Mucosa of stomach (tissue), 1 donor: ENCODE data around the gene CENPP.

Experiments used
- H3K27me3 ChIP-seq: one replicate; pipeline ENCODE4 v1.7.0; 2013; ENCODE audit warnings: mild to moderate bottlenecking, low read length; ENCODE audit not compliant: control insufficient read depth, insufficient read depth
- H3K36me3 ChIP-seq: one replicate; pipeline ENCODE4 v1.7.0; 2013; ENCODE audit warnings: low read length; ENCODE audit not compliant: control insufficient read depth, insufficient read depth
- H3K4me1 ChIP-seq: one replicate; pipeline ENCODE4 v1.7.0; 2013; ENCODE audit warnings: mild to moderate bottlenecking, low read length; ENCODE audit not compliant: control insufficient read depth, insufficient read depth
- H3K4me3 ChIP-seq: one replicate; pipeline ENCODE4 v1.7.0; 2013; ENCODE audit warnings: low read length
- H3K9ac ChIP-seq: one replicate; pipeline ENCODE4 v1.7.0; 2013; ENCODE audit warnings: mild to moderate bottlenecking, low read length, moderate library complexity
- H3K9me3 ChIP-seq: one replicate; pipeline ENCODE4 v1.7.0; 2013; ENCODE audit warnings: mild to moderate bottlenecking, low read length, moderate library complexity; ENCODE audit not compliant: control insufficient read depth
- donor health status: Pancreatic carcinoma.

The CENPP gene

DNA sequence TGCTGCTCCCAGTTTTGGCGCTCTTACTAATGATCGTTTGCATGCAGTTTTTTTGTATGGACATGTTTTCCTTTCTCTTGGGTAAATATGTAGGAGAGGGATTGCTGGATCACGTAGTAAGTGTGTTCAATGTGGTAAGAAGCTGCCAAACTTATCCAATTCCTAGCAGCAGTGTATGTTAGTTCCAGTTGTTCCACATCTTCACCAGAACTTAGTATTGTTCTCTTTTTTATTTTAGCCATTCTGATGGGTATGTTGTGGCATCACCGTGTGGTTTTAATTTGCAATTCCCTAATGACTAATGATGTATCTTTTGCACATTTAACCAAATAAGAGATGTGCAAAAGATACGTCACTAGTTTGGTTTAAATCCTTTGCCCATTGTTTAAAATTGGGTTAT lies 278.2 kb downstream of the CENPP start:
- H3K9ac ChIP-seq: no peak overlapping the region
- peaks cover 8% of the 10 kb centered on the region for H3K4me1 ChIP-seq
- no peaks in the 10 kb centered on the region for H3K36me3 ChIP-seq
- H3K4me3 ChIP-seq: no peak overlapping the region
- no peaks in the 10 kb centered on the region for H3K9me3 ChIP-seq
- no peaks in the 10 kb centered on the region for H3K27me3 ChIP-seq

DNA sequence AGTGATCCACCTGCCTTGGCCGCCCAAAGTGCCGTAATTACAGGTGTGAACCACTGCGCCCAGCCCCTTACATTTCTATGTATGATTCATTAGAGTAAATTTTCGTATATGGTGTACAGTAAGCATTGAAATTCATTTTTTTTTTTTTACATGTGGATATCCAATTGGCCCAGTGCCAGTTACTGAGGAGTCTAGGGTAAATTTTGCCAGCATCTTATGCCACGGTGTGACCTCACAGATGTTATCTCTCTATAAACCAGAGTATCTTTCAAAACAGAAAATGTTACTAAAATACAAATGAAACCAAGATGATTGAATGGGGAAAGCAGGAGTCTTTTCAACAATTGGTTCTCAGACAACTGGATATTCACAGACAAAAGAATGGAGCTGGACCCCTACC lies 279.5 kb downstream of the CENPP start:
- Histone ChIP-seq H3K4me1 (peaks cover 12% of the 10 kb centered on the region), H3K36me3 (no peaks in the 10 kb centered on the region), H3K27me3 (no peaks in the 10 kb centered on the region), H3K9ac (no peak overlapping the region), H3K4me3 (no peak overlapping the region), H3K9me3 (no peaks in the 10 kb centered on the region)

DNA sequence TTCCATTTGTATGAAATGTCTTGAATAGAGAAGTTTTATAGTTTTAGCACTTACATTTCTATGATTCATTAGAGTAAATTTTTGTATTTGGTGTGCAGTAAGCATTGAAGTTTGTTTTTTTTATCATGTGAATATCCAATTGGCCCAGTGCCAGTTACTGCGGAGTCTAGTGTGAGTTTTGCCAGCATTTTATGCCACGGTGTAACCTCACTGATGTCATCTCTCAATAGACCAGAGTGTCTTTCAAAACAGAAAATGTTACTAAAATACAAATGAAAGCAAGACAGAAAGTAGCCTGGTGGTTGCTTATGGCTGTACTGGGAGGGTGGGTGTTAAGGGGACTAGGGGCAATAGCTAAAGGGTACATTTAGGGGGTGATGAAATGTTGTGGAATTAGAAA lies 281.3 kb downstream of the CENPP start:
- H3K4me1 ChIP-seq: peaks cover 12% of the 10 kb centered on the region

GRCh38 chr9:92607773-92608172 lies 282.0 kb downstream of the CENPP start:
- Histone ChIP-seq H3K9ac (no peak overlapping the region), H3K4me1 (peaks cover 12% of the 10 kb centered on the region), H3K4me3 (no peak overlapping the region), H3K36me3 (no peaks in the 10 kb centered on the region), H3K27me3 (no peaks in the 10 kb centered on the region), H3K9me3 (no peaks in the 10 kb centered on the region)

More for the DNA sequence above, 281.3 kb downstream of the CENPP start:
- Histone ChIP-seq H3K36me3 (no peaks in the 10 kb centered on the region), H3K27me3 (no peaks in the 10 kb centered on the region), H3K4me3 (no peak overlapping the region), H3K9ac (no peak overlapping the region), H3K9me3 (no peaks in the 10 kb centered on the region)

DNA sequence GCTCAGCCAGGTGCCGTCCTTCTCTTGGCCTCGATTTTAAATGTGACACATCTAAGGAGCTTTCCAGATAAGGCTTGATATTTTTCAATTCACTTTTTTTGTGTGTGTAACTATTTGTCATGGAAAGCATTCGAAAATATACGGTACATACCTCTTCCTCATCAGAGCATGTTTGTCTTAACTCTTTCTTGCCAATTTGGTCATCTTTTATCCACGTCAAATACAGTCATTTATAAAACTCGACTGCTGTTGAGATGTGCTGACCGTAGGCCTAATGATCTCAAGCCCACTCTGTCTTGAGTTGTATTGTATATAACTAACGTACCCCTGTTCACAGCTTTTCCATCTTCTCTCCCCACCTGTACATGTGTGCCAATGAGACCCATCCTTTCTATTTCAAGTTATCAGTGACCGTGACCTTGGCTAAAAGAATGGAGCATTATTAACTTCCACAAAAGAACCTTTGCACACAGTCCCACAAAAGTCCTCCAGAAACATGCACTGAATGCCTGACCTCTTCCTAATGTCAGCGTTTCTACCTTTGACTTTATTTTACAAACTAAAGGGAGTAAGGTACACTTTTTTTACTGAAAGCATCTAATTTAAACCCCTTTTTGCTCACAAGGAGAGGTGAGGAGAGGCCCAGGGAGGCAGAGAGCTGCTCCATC lies 282.6 kb downstream of the CENPP start:
- no peaks in the 10 kb centered on the region for H3K27me3 ChIP-seq
- H3K36me3 ChIP-seq: no peaks in the 10 kb centered on the region
- no peak overlapping the region for H3K9ac ChIP-seq
- H3K4me3 ChIP-seq: no peak overlapping the region
- H3K4me1 ChIP-seq: peaks cover 12% of the 10 kb centered on the region
- H3K9me3 ChIP-seq: no peaks in the 10 kb centered on the region

- H3K36me3 ChIP-seq: no peaks in the 10 kb centered on the region
- H3K4me1 ChIP-seq: peaks cover 12% of the 10 kb centered on the region
- no peaks in the 10 kb centered on the region for H3K9me3 ChIP-seq
- no peak overlapping the region for H3K4me3 ChIP-seq
- H3K9ac ChIP-seq: no peak overlapping the region
- no peaks in the 10 kb centered on the region for H3K27me3 ChIP-seq
Measured at GRCh38 chr9:92608909-92609445, 283.2 kb downstream of the CENPP start.

DNA sequence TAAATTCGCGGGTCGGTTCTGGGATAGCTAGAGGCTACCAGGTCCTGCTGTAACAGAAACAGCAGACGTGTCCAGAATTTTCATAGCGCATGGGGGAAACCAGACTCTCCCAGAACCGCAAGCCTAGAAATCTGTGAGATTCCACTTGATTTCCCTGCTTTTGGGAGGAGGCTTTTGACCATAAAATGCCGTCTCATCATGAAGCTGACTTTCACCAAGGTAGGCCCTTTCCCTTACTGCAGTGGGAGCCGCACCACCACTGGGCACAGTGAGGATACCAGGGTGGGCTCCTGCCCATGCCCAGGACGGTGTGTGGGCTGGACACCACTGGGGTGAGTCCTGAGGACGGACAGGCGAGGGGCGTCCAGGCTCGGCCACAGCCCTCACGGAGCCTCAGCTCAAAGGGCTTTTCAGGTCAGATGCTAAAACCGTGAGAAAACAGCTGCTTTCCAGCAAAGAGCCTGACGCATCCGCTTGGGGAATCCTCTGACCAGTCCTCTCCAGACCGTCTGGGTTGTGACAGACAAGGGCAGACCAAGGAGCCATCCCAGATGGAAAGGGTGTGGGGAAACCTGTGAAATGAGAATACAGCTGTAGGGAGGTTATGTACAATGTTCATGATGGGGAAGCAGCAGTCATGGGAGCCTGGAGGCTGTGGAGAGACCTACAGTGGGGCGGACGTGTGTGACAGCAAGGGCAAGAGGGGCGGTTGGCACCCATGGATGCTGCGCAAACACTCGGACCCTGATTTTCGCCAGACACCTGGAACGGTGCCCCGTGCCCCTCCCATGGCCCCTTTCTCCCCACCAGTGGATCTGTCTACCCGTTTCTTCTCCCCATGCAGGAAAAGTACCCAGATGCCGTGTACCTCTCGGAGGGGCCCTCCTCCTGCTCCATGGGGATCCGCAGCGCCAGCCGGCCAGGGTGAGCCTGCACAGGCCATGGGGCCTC lies 285.0 kb downstream of the CENPP start:
- Histone ChIP-seq H3K36me3 (no peaks in the 10 kb centered on the region), H3K4me3 (no peak overlapping the region)

DNA sequence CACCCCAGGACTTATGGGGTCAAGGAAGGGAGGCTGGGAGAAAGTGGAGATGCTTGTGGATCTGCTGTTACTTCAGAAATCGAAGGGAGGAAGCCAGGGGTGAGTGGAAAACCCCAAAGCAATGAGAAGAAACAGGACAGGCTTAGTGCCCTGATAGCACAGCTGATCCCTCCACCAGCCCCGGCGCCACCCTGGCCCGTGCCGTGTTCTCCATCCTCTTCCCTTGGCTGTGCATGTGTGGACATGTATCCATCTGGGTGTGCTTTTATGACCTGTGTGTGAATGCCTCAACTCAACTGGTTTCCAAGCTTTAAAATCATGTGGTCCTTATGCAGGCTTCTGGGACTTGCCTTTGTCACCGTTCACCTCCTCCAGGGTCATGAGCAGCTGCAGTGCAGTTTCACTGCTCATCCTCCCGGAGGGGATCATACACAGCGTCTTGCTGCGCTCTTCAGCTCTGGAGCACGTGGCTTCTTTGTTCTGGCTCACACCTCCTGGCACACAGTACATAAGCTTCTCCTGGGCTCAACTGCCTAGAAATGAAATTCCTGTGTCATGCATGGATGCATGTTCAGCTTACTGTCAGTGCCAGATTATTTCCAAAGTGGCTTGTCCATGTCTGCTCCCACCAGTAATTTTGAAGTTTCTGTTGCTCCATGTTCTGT lies 286.0 kb downstream of the CENPP start:
- no peaks in the 10 kb centered on the region for H3K9me3 ChIP-seq
- no peaks in the 10 kb centered on the region for H3K27me3 ChIP-seq
- H3K9ac ChIP-seq: no peak overlapping the region
- peaks cover 12% of the 10 kb centered on the region for H3K4me1 ChIP-seq
- H3K4me3 ChIP-seq: no peak overlapping the region
- H3K36me3 ChIP-seq: no peaks in the 10 kb centered on the region

More for the DNA sequence above, 285.0 kb downstream of the CENPP start:
- no peak overlapping the region for H3K9ac ChIP-seq
- no peaks in the 10 kb centered on the region for H3K27me3 ChIP-seq
- H3K4me1 ChIP-seq: peaks cover 12% of the 10 kb centered on the region
- no peaks in the 10 kb centered on the region for H3K9me3 ChIP-seq

DNA sequence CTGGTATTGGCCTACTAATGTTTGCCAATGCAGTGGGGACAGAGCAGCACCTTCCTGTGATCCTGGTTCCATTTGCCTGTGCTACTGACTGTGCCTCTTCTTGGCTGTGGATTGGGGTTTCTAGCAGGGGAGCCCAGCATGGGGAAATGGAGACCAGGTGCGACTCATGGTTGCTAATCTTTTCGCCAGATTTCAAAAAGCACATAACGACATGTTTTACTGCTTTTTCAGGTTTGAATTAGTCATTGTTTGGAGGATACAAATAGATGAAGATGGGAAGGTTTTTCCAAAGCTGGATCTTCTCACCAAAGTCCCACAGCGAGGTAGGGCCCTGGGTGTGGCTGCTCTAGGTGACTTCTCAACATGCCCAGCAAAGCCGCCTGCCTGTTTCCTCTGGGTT lies 286.5 kb downstream of the CENPP start:
- H3K9ac ChIP-seq: no peak overlapping the region
- no peak overlapping the region for H3K4me3 ChIP-seq
- H3K36me3 ChIP-seq: peaks cover 3% of the 10 kb centered on the region
- H3K27me3 ChIP-seq: no peaks in the 10 kb centered on the region
- H3K9me3 ChIP-seq: no peaks in the 10 kb centered on the region
- H3K4me1 ChIP-seq: peaks cover 16% of the 10 kb centered on the region

GRCh38 chr9:92612816-92613215 lies 287.1 kb downstream of the CENPP start:
- H3K9ac ChIP-seq: no peak overlapping the region
- H3K36me3 ChIP-seq: peaks cover 6% of the 10 kb centered on the region
- no peak overlapping the region for H3K4me3 ChIP-seq
- H3K4me1 ChIP-seq: peaks cover 19% of the 10 kb centered on the region
- H3K27me3 ChIP-seq: no peaks in the 10 kb centered on the region
- H3K9me3 ChIP-seq: no peaks in the 10 kb centered on the region

DNA sequence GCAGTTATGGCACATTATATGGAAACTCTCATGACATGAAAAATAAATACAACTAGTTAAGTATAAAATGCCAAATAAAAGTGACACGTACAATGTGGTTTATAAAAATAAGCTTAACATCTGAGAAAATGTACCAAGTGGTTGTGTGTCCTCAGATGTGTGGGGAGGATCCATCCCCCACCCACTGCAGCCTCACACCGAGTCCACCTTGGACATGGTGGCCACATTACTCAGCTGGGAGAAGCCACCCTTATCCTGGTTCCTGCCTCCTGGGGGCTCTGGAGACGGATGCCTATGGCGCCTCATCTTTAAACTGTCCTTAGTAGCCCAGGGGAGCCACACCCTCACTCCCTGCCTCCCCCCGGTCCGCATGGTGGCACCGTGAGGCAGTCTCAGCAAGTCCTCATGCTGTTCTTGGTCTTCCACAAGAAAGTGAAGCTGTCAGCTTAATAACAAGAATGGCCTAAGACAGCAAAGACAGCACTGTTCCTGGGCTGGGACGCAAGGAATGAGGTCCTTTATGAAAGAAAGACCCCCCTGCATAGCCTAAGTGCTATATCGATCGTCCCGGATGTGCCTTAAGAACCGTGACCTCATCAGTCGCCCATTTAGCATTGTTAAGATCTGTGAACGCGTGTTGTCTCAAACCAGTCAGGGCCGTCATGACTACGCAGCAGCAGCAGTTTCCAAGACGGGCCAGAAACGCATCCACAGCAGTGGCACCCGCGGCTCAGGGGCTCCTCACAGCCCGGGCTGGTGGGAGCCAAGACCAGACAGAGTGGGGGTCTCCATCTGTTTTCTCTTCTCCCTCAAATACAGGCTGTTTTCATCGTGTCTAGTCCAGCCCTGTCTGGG lies 287.7 kb downstream of the CENPP start:
- Histone ChIP-seq H3K4me1 (peaks cover 25% of the 10 kb centered on the region), H3K4me3 (no peak overlapping the region), H3K27me3 (no peaks in the 10 kb centered on the region), H3K36me3 (peaks cover 12% of the 10 kb centered on the region), H3K9me3 (no peaks in the 10 kb centered on the region), H3K9ac (no peak overlapping the region)
